HCT116 (cell line): ENCODE data around the gene NDUFAF2.

Source experiments
- POLR2AphosphoS5 ChIP-seq: IDR thresholded peaks from 2 replicates; pipeline ENCODE4 v1.6.1; 2011; ENCODE audit warnings: mild to moderate bottlenecking, low read depth, low read length, moderate library complexity
- TF ChIP-seq, protein P1 (sequence below), 3 experiments: fragments of 200-600 bp in 1 of 3; sonication (generic) in 1 of 3; IDR thresholded peaks in 2 of 3; conservative IDR thresholded peaks in 1 of 3; 2 replicates each; pipeline ENCODE4 v1.5.1; 2012 to 2017; ENCODE audit warnings: low read depth in 2 of 3, low read length in 2 of 3, antibody characterized with exemption in 1 of 3, borderline replicate concordance in 1 of 3, control low read depth in 1 of 3, mild to moderate bottlenecking in 1 of 3, mixed read lengths in 1 of 3, mixed run types in 1 of 3, moderate library complexity in 1 of 3; ENCODE audit not compliant: insufficient read depth in 1 of 3

DNA sequence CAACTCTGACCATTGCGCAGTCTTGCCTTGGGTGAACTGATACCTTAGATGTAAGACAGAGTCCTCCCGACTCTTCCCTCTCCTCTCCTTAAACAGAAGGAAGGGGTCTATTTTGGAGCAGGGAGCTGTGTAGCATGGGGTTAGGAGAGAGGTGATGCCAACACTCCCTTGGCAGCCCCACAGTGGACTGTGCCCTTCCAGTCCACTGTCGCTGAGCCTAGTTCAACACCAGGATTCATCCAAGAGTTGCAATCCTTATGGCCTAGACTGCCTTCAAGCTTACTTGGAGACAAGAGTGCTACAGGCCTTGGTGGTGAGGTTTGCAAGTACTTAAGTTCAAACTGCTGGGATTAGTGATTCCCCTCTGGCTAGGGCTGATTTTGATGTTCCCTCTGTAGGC lies 51.4 kb downstream of the NDUFAF2 start:
- TF ChIP-seq POLR2AphosphoS5, result no peak
- TF ChIP-seq, protein P1, sequence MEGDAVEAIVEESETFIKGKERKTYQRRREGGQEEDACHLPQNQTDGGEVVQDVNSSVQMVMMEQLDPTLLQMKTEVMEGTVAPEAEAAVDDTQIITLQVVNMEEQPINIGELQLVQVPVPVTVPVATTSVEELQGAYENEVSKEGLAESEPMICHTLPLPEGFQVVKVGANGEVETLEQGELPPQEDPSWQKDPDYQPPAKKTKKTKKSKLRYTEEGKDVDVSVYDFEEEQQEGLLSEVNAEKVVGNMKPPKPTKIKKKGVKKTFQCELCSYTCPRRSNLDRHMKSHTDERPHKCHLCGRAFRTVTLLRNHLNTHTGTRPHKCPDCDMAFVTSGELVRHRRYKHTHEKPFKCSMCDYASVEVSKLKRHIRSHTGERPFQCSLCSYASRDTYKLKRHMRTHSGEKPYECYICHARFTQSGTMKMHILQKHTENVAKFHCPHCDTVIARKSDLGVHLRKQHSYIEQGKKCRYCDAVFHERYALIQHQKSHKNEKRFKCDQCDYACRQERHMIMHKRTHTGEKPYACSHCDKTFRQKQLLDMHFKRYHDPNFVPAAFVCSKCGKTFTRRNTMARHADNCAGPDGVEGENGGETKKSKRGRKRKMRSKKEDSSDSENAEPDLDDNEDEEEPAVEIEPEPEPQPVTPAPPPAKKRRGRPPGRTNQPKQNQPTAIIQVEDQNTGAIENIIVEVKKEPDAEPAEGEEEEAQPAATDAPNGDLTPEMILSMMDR (IDR thresholded peaks at IDR 0.05 in 2 of 3, conservative IDR thresholded peaks at IDR 0.05 in 1 of 3; ENCODE audit: borderline replicate concordance in 1 of 3, insufficient read depth in 1 of 3, low read depth in 2 of 3, low read length in 2 of 3), result no peak
